HG03108 (cell line): ENCODE data around the gene RFC4.
"Not testable (repeated sequence)": the region's sequence is repeated elsewhere in the genome, so short reads cannot be mapped to it uniquely, and the experiment has no call there.

Source experiments
- ATAC-seq: cut with Tn5 transposase; IDR thresholded peaks from one replicate; pipeline ENCODE4 v1.9.1; 2021; ENCODE audit warnings: moderate library complexity; ENCODE audit not compliant: unreplicated experiment

RFC4 gene

DNA sequence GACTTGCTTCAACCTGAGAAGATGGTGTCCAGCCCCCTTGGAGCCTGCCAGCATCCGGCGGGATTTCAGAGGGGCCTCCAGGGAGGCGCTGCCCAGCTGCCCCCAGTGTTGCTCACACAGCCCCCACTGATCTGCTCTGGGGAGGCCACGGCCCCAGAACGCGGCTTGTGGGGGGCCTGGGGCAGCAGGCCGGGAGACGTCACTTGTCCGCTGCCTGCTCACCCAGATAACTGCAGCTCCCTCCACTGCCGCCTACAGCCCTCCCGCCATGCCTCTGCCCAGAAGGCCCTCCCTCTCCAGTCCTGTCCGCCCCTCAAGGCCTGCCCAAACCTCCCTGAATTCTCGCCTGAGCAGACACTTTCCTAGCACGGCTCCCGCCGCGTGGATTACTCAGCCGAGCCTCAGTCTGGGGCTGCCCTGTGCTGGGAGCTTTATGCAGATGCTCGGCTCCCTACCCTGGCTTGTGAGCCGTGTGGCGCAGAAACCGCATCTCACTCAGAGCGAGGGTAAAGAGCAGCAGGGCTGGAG lies 19.1 kb upstream of the RFC4 start:
- ATAC-seq, result no peak

DNA sequence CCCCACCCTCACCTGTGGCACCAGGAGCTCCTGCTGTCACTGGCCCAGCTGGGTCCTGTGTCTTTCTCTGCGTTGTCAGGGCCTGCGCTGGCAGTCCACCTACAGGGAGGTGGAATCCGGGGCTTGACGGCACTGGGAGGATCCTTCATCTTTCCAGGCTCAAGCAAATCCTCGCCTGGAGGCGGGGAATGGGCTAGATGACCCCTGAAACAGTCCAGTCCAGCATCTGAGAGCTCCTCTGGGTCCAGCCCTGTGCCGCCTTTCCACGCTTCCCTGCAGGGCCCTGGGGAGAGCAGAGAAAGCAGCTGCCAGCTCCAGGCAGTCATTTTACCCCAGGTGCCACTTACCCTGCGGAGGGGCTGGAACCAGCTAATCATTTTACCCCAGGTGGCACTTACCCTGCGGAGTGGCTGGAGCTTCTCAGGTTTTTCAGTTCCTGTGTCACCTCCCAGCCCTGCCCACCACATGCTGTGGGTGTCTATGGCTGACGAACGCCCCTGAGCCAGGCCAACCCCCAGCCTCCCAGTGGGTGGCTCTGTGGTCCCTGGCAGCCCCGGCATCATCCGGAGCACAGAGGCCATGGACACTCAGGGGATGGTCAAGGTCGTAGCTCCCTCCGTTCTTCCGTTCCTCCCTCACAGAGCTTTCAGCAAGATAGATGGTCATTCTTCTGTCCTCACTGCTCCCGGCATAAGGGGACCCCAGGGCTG lies 18.3 kb upstream of the RFC4 start:
- no peak for ATAC-seq

DNA sequence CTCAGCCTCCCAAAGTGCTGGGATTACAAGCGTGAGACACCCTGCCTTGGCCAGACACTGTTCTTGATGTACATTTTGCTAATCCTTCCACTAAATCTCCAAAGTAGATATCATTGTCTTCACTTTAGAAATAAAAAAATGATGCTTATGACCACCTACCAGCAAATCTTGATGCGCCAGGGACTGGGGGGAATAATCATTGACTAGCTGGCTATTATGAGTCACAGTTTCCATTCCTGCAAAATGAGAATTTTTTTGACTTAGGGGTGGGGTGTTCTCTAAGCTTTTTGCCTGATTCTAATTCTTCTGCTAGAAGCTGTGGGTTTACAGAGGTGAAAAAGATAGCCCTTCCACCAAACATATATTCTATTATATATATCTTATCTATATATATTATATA lies 17.1 kb upstream of the RFC4 start:
- no peak for ATAC-seq

DNA sequence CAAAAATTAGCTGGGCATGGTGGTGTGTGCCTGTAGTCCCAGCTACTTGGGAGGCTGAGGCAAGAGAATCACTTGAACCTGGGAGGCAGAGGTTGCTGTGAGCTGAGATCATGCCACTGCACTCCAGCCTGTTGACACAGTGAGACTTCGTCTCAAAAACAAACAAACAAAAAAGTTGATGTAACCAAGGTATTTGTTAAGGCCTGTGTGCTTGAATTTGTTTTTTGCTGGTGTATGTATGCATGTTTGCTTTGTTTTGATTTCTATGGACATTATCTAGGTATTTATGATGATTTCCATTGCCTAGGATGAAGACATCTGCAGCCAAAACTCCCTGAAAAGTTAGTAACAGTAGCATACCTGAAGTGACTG lies 16.1 kb upstream of the RFC4 start:
- ATAC-seq, result not testable (repeated sequence)

DNA sequence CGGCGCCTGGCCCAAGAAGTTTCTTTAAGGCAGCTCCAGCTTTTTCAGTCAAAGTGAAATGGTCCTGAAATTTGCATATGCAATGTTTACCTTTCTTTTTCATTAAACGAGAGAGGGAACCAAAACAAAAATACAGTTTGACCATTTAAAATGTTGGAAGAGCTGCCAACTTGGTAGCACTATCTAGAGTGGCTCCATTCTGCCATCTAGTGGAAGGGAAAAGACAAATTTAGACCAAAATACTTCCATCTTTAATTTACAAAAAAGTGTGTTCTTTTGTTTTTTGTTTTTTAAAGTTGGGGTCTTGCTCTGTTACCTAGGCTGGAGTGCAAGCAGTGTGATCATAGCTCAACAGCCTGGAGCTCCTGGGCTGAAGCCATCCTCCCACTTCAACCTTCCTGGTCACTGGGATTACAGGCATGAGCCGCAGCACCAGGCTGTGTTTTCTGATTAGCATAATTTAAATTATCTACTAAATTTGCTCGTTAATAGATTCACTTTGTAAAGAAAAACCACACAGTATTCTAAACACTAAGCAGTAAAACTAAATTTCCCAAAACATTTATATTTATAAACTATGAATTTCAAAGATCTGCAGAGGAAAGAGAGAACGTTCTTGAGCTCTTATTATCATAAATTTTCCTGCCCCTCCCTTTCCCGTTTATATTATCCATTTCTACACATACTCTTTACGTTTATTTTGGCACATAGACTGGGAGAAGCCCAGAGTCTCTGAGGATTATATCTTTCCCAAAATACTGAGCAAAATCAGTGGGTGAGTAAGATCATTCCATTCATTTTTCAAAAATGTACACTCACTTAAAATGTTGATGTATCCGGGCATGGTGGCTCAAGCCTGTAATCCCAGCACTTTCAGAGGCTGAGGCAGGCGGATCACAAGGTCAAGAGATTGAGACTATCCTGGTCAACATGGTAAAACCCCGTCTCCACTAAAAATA lies 15.4 kb upstream of the RFC4 start:
- no peak for ATAC-seq

DNA sequence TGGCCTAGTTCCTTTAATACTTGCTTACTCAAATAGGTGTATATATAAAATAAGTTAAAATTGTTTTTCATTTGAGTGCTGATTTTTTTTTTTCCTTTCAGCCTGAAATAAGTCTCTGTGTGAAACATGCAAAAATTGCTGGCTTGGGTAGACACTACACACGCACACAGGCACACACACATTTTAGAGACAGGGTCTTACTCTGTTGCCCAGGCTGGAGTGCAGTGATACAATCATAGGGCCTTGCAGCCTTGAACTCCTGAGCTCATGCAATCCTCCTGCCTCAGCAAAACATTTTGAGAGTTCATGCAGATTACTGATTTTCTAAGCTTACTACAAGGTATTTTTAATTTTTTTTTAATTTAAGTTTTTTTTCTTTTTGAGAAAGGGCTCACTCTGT lies 12.7 kb upstream of the RFC4 start:
- no peak for ATAC-seq

DNA sequence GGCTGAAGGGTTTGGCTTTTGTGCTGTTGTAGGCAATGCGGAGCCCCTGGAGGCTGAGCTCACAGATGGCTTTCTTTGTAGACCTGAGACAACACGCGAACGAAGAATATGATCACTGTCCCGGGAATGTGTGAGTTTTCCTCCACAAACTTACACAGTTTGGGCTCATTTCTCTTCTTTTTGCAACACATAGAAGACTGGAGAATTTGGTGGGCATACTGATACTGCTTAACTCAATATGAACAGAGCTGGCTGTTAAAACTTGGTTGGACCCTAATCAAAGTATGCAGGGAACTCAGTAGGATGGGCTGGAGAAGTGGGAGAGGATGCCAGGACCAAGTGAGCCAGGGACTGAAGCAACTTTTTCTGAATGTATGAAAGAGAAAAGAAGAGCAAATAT lies 12.2 kb upstream of the RFC4 start:
- ATAC-seq, result no peak

DNA sequence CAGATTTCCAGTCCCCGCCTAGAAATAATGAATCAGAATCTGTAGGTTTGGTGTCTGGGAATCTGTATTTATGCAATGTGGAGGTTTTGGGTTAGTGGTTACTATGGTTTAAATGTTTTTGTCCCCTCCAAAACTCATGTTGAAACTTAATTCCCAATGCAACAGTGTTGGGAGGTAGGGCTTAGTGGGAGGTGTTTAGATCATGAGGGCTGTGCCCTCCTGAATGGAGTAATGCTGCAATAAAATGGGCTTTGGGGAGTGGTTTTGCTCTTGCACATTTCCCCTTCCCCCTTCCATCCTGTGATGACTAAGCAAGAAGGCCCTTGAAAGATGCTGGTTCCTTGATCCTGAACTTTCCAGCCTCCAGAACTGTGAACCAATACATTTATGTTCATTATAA lies 9.2 kb upstream of the RFC4 start:
- ATAC-seq, result no peak

DNA sequence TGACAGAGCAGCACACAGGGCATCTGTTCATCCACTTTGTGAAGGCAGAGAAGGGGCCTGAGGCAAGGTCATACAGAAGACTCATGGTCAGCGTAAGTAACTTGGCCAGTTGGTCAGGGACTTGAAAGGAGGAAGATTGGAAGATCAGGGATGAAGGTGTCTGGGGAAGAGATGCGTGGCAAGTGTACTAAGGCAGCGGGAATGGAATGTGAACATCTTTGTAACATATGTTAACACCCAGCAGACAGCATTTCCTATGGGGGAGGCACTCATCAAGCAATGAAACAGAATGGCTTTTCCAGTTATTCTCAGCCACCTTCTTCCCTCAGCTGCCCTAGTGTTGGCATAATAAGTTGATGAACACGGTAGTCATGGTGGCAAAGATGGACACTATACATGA lies 7.8 kb upstream of the RFC4 start:
- ATAC-seq, result no peak

DNA sequence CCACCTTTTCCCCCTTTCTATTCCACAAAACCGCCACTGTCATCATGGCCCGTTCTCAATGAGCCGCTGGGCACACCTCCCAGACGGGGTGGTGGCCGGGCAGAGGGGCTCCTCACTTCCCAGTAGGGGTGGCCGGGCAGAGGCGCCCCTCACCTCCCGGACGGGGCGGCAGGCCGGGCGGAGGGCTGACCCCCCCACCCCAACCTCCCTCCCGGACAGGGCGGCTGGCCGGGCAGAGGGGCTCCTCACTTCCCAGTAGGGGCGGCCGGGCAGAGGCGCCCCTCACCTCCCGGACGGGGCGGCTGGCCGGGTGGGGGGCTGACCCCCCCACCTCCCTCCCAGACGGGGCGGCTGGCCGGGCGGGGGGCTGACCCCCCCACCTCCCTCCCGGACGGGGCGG lies 5.0 kb upstream of the RFC4 start:
- not testable (repeated sequence) for ATAC-seq

DNA sequence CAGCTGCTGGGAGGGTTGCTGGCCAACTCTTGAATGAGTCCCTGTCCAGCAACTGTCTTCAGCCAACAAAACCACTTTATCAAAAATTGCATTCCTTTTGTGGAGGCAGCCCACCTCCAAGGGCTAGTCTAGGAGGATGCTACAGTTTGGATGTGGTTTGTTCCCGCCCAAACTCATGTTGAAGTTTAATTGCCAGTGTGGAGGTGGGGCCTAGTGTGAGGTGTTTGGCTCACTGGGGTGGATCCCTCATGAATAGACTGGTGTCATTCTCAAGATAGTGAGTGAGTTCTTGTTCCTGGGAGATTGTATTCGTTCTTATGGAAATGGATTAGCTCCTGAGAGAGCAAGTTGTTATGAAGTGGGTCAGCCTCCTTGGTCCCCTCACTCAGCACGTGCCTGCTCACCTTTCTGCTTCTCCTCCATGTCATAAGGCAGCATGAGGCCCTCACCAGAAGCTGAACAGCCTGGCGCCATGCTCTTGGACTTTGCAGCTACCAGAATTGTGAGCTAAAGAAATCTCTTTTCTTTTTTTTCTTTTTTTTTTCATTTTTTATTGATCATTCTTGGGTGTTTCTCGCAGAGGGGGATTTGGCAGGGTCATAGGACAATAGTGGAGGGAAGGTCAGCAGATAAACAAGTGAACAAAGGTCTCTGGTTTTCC lies 4.2 kb upstream of the RFC4 start:
- ATAC-seq, result no peak

DNA sequence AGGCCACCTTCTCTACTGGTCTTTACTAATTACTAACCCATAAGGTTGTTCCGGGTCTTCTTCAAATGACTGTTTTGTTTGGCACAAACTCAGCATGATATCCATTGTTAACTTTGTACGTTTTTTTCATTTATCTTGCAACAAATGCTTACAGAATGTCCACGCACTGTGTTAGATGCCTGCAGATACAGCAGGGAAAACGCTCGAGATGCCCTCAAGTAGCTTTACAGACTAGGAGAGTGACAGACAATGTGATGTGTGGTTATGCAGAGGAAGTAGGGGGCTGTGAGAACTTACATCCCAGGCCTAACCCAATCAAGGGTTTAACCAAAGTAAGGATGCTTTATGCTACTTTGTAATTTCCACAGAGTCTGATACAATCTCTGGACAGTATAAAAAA lies 949 bp upstream of the RFC4 start:
- no peak for ATAC-seq

DNA sequence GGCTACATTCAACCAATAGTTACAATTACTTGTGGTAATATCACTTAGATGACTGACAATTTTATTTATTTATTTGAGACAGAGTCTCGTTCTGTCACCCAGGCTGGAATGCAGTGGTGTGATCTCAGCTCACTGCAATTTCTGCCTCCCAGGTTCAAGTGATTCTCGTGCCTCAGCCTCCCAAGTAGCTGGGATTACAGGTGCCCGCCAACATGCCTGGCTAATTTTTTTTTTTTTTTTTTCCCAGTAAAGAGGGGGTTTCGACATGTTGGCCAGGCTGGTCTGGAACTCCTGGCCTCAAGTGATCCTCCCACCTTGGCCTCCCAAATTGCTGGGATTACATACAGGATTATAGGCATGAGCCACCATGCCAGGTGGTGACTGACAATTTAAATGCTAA lies 2.8 kb downstream of the RFC4 start:
- ATAC-seq, result not testable (repeated sequence)

DNA sequence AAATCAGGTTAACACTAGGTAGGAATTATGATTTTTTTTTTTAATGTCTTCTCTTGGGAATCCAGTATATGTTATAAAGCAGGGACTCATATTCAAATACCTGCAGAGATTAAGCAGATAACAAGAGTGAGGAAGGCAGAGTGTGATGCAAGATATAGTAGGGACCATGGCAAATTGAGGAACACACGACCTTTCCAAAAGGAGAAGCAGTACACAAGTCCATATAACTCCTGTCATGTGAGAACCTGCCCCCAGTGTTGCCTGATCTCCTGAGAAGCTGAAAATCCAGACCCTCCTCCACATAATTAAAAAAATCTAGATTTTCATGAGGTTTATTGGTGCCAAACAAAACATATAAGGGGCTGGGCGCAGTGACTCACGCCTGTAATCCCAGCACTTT lies 3.6 kb downstream of the RFC4 start:
- no peak for ATAC-seq

DNA sequence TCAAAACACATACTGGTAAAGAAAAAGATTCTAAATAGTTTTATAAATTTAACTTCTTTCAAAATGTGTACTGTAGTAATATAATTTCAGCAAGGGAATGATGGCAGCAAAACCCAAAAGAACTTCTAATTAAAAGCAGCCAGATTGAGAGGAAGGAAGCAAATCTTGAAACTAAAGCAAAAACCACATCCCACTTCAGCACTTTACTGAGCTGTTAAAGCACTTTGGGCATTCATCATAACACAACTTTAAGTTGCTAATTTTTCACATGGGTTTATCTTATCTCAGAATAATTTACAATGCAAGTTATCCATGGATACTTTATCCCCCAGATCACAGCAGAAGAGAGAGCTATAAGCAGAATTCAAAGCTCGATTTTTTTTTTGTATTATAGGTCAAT lies 6.0 kb downstream of the RFC4 start:
- ATAC-seq, result no peak

DNA sequence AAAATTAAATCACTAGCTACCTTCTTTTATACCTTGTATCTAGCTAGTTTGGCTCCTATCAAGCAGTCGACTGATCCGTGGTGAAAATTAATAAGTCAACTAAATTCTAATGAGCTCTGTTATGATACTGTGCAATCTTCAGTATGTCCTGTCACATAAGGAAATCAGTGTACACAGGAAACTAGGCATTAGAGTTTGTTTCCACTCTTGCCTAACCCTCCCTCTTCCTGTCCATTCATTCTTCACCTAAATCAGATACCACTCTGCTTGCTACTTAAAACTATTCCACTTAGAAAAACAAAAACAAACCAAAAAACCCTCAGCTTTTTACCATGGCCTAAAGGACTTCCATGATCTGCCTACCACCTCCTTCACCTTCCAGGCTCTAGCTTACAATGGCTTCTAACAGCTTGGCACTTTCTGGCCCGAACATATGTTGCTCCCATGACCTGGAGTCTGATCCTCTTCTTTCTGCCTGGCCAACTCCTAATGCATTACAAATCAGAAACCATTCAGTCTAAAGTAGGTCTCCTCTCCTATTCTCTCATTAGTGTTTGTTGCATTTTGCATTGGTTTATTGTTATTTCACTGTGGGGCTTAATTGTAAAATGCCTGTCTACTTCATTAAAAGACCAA lies 7.9 kb downstream of the RFC4 start:
- no peak for ATAC-seq

DNA sequence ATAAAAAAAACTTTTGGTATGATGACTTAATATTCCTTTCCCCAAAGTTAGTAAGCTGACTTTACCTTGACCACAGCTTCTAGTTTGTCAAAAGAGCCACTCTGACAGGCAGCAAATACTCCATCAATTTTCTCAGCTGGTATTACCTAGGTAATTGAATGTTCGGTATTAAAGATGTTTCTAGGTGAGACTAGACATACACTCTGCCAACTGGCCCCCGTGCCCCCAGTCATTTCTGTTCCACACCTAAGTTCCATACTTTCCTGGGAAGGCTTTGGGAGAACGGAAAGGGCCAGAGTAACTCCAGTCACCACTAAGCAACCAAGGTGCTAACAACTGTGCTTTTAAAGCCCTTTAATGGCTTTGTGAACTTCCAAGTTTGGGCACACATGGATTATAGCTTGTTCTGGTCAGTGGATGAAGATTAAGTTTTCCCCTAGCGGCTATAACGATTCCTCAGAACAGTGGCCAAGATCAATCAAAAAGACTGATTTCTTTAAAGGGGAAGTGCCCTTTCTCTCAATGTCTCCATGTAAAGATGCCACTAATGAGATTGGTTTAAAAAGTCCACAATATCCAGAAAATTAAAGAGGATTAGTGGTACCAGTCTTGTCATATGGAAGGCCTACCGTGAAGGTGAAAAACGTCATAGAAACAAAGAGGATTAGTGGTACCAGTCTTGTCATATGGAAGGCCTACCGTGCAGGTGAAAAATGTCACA lies 15.9 kb downstream of the RFC4 start:
- no peak for ATAC-seq

DNA sequence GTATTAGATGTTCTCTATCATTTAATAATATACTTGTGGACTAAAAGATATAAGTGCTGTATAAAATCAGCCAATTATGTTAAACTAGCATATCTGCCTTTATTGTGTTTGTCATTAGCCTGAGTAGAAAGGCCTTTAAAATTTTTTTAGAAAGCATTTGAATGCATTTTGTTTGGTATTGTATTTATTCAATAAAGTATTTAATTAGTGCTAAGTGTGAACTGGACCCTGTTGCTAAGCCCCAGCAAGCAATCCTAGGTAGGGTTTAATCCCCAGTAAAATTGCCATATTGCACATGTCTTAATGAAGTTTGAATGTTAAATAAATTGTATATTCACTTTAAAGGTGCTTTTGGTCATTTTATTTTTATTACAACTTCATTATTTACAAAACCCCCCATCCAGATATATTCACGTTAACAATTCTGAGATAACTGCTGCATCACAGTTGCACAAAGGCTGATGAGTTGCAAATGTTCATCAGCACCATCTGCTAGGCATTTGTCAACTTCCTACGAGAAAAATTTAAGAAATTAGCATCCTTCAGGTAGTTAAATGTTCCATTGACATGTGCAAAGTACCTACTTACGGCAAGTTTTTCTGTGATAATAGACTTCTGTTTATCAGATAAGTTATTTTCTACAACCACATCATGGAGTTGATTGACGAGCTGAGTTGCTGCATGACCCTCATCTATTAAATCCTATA lies 16.6 kb downstream of the RFC4 start:
- no peak for ATAC-seq

DNA sequence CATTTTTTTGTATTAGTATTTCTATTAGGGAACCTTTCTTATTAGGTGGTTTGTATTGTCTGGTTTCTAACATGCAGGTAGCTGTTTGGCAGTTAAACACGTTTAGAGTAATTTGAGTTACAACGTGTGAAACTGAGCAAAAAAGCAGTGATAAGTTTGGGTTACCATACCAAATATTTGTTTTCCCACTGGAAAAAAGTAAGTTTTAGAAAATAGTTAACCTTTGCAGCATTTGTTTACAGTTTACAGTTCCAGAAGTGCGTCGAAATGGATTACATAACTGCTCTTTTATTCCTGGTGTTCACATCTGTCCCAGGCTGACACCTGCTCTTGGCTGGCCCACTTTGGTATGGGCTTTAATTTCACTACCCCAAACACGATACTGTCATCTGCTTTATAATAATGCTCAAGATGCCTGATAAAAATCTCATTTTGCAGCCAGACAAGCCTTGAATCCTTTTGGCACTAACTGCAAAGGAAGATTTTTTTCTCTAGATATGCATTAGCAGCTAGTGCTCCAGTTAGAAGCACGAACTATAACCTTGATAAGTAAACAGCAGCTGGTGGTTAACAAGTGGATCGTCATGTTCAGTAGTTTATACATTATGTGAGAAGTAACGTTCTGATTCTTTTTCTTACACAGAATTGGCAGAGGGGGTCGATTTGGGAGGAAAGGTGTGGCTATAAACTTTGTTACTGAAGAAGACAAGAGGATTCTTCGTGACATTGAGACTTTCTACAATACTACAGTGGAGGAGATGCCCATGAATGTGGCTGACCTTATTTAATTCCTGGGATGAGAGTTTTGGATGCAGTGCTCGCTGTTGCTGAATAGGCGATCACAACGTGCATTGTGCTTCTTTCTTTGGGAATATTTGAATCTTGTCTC lies 17.6 kb downstream of the RFC4 start:
- ATAC-seq, result no peak
